DOHH2 (cell line): ENCODE measurements around the gene NEGR1.

Experiments used
- H3F3A ChIP-seq: fragments of 200-600 bp; sonication (generic), shearing (Covaris generic); 2 replicates; pipeline ENCODE4 v1.6.0; 2016; ENCODE audit warnings: antibody characterized with exemption, mild to moderate bottlenecking; ENCODE audit not compliant: control insufficient read depth, insufficient read depth
- H3K27ac ChIP-seq: fragments of 200-600 bp; sonication (generic); 2 replicates; pipeline ENCODE4 v1.5.1; 2014; ENCODE audit warnings: low read depth, mild to moderate bottlenecking, low read length, moderate library complexity
- H3K27me3 ChIP-seq: fragments of 200-600 bp; sonication (generic); 2 replicates; pipeline ENCODE4 v1.6.1; 2014; ENCODE audit warnings: mild to moderate bottlenecking, low read length, mixed read lengths; ENCODE audit not compliant: control insufficient read depth
- H3K36me3 ChIP-seq: fragments of 200-600 bp; sonication (generic); 2 replicates; pipeline ENCODE4 v1.6.1; 2014; ENCODE audit warnings: mild to moderate bottlenecking, low read length, moderate library complexity, mixed read lengths; ENCODE audit not compliant: control insufficient read depth
- H3K4me1 ChIP-seq: fragments of 200-600 bp; sonication (generic); 2 replicates; pipeline ENCODE4 v1.6.1; 2014; ENCODE audit warnings: mild to moderate bottlenecking, low read length, mixed read lengths; ENCODE audit not compliant: control insufficient read depth
- H3K4me2 ChIP-seq: fragments of 200-600 bp; sonication (generic); 2 replicates; pipeline ENCODE4 v1.6.0; 2014; ENCODE audit warnings: mild to moderate bottlenecking, low read length, moderate library complexity
- H3K4me3 ChIP-seq: fragments of 200-600 bp; sonication (generic); 2 replicates; pipeline ENCODE4 v1.5.1; 2014; ENCODE audit warnings: mild to moderate bottlenecking, low read length, mixed read lengths
- H3K79me2 ChIP-seq: fragments of 200-600 bp; sonication (generic); 2 replicates; pipeline ENCODE4 v1.6.1; 2014; ENCODE audit warnings: mild to moderate bottlenecking, low read length, mixed read lengths; ENCODE audit not compliant: control insufficient read depth
- H3K9me2 ChIP-seq: fragments of 200-600 bp; sonication (generic); replicated peaks from 2 replicates; pipeline ENCODE4 v1.6.1; 2014; ENCODE audit warnings: mild to moderate bottlenecking, low read length, mixed read lengths; ENCODE audit not compliant: control insufficient read depth
- H3K9me3 ChIP-seq: fragments of 200-600 bp; sonication (generic); 2 replicates; pipeline ENCODE4 v1.6.1; 2014; ENCODE audit warnings: antibody characterized with exemption, low read length, mixed read lengths; ENCODE audit not compliant: control insufficient read depth, insufficient read depth
- H4K20me1 ChIP-seq: fragments of 200-600 bp; sonication (generic); 2 replicates; pipeline ENCODE4 v1.6.0; 2014; ENCODE audit warnings: low read depth, mild to moderate bottlenecking, antibody characterized with exemption, low read length, moderate library complexity; ENCODE audit not compliant: control insufficient read depth, insufficient read depth
- EZH2phosphoT487 ChIP-seq: fragments of 200-600 bp; sonication (generic); IDR thresholded peaks from 2 replicates; pipeline ENCODE4 v1.6.1; 2017; ENCODE audit warnings: borderline replicate concordance, mild to moderate bottlenecking, antibody characterized with exemption, low read length, moderate library complexity, mixed read lengths
- TF ChIP-seq, protein P1 (sequence below): fragments of 200-600 bp; sonication (generic); IDR thresholded peaks from one replicate; pipeline ENCODE4 v1.5.1; 2014; ENCODE audit warnings: antibody characterized with exemption, mild to moderate bottlenecking, low read depth, low read length; ENCODE audit not compliant: poor library complexity, severe bottlenecking

Gene NEGR1

DNA sequence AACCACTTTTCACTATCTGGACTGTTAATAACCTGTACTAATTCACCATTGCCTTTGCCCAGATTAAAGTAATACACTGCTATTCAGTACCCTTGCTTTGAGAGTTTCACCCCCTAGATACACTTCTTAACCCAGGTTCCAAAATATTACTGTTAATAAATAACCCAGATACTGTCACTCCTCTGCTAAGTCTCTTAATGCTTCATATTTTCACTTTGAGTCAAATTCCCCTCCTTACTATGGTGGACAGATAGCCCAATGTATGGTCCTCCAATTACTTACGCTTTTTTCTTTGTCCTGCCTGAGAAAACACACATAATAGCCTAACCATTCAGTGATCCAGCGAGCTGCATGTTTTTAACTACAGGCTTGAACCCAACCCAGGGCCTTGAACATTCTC is 152.5 kb downstream of the NEGR1 start:
- Histone ChIP-seq H3K36me3 (no peaks in the 10 kb centered on the region), H3K27me3 (no peaks in the 10 kb centered on the region), H3K79me2 (no peaks in the 10 kb centered on the region), H3K9me3 (no peaks in the 10 kb centered on the region), H4K20me1 (no peaks in the 10 kb centered on the region), H3K4me2 (no peak overlapping the region), H3K9me2 (no peaks in the 10 kb centered on the region), H3F3A (no peaks in the 10 kb centered on the region), H3K27ac (no peak overlapping the region), H3K4me1 (no peaks in the 10 kb centered on the region), H3K4me3 (no peak overlapping the region)
- TF ChIP-seq, protein P1, sequence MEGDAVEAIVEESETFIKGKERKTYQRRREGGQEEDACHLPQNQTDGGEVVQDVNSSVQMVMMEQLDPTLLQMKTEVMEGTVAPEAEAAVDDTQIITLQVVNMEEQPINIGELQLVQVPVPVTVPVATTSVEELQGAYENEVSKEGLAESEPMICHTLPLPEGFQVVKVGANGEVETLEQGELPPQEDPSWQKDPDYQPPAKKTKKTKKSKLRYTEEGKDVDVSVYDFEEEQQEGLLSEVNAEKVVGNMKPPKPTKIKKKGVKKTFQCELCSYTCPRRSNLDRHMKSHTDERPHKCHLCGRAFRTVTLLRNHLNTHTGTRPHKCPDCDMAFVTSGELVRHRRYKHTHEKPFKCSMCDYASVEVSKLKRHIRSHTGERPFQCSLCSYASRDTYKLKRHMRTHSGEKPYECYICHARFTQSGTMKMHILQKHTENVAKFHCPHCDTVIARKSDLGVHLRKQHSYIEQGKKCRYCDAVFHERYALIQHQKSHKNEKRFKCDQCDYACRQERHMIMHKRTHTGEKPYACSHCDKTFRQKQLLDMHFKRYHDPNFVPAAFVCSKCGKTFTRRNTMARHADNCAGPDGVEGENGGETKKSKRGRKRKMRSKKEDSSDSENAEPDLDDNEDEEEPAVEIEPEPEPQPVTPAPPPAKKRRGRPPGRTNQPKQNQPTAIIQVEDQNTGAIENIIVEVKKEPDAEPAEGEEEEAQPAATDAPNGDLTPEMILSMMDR = no peak
- no peak for TF ChIP-seq EZH2phosphoT487

DNA sequence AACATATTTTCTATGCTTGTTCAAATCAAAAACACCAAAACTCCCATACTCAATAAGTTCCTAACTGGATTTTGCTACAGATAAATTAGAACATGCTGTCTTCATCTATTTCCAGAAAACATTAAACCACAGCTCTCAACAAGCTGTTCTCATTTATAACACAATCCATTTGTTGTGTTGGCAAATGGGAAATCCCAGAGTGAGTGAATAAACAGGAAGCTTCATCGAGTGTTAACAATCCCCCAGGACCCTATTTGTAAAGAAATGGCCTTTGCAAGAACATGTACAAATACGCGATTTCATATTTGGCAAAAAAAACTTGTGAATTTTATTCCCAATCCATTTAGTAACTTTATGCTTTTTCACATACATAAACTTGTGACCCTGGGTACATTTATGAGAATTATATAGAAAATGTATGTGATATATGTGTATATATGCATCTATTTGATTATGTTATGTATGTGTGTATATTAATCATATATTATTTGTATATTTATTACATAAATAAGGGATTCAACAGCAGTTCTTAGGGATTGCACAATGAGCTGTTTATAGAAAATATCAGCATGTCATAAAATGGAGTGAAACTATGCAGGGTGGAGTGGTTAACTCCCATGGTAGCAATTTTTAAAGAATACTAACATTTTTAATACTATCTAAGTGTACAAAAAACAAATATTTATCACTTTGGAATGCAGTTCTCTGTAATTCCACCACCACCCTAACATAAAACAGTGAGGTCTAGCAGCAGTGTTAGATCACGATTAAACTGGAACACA is 160.0 kb downstream of the NEGR1 start:
- Histone ChIP-seq H3K27me3 (no peaks in the 10 kb centered on the region), H3K4me2 (no peak overlapping the region), H4K20me1 (no peaks in the 10 kb centered on the region), H3K36me3 (no peaks in the 10 kb centered on the region), H3K9me2 (no peaks in the 10 kb centered on the region), H3K27ac (no peak overlapping the region), H3K4me1 (no peaks in the 10 kb centered on the region), H3K79me2 (no peaks in the 10 kb centered on the region), H3F3A (no peaks in the 10 kb centered on the region), H3K4me3 (no peak overlapping the region), H3K9me3 (no peaks in the 10 kb centered on the region)
- TF ChIP-seq, protein P1 = no peak
- TF ChIP-seq EZH2phosphoT487 = no peak

DNA sequence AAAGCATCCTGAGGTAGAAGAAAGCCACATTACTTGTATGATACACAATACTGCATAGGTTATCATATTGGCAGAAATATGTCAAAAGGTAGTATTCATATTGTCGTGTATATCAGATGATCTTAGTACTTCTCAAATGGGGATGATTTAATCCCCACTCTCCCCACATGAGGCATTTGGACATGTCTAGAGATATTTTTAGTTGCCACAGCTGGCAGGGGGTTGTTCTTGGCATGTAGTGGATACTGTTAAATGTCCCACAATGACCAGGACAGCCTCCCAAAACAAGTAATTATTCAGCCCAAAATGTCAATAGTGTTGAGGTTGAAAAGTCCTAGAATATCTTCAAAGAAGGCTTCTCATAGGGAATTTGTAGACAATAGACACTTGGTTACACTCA is 162.8 kb downstream of the NEGR1 start:
- TF ChIP-seq, protein P1 = no peak
- TF ChIP-seq EZH2phosphoT487 = no peak
- Histone ChIP-seq H3K4me1 (no peaks in the 10 kb centered on the region), H3K4me3 (no peak overlapping the region), H3K9me2 (no peaks in the 10 kb centered on the region), H3K79me2 (no peaks in the 10 kb centered on the region), H3K27ac (no peak overlapping the region), H3F3A (no peaks in the 10 kb centered on the region), H3K36me3 (no peaks in the 10 kb centered on the region), H4K20me1 (no peaks in the 10 kb centered on the region), H3K27me3 (no peaks in the 10 kb centered on the region), H3K4me2 (no peak overlapping the region), H3K9me3 (no peaks in the 10 kb centered on the region)
